VCaP (cell line): ENCODE results near the gene NUDT3.

Experiments
- H3K27ac ChIP-seq: fragments of 450-650 bp; 2 replicates; pipeline ENCODE4 v1.5.1; 2017
- TF ChIP-seq, protein P1 (sequence below): fragments of 450-650 bp; conservative IDR thresholded peaks from 2 replicates; pipeline ENCODE4 v1.5.1; 2017; ENCODE audit warnings: mild to moderate bottlenecking, moderate library complexity

Gene NUDT3

GRCh38 chr6:34300332-34300751 lies 92.1 kb downstream of the NUDT3 start:
- TF ChIP-seq, protein P1, sequence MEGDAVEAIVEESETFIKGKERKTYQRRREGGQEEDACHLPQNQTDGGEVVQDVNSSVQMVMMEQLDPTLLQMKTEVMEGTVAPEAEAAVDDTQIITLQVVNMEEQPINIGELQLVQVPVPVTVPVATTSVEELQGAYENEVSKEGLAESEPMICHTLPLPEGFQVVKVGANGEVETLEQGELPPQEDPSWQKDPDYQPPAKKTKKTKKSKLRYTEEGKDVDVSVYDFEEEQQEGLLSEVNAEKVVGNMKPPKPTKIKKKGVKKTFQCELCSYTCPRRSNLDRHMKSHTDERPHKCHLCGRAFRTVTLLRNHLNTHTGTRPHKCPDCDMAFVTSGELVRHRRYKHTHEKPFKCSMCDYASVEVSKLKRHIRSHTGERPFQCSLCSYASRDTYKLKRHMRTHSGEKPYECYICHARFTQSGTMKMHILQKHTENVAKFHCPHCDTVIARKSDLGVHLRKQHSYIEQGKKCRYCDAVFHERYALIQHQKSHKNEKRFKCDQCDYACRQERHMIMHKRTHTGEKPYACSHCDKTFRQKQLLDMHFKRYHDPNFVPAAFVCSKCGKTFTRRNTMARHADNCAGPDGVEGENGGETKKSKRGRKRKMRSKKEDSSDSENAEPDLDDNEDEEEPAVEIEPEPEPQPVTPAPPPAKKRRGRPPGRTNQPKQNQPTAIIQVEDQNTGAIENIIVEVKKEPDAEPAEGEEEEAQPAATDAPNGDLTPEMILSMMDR, result no peak
- no peak overlapping the region for H3K27ac ChIP-seq

- TF ChIP-seq, protein P1, result no peak
- H3K27ac ChIP-seq, result no peak overlapping the region
These were observed 93.5 kb downstream of the NUDT3 start for GRCh38 chr6:34298941-34299340.

DNA sequence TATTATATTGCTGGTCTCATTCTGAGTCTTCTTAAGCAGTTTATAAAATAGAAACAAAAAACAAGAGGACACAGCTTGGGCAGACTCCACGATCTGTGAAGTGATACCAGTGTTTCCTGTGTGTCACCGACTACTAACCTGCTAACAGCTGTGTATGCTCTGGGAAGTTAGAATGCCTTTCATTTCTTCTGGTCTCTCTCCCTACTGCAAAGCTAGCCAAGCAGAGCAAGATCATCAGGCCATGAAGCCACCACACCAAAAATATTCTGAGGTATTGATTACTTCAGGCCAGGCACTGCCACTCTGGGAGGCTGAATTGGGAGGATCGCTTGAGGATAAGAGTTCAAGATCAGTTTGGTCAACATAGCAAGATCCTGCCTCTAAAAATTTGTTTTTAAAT lies 96.7 kb downstream of the NUDT3 start:
- no peak overlapping the region for H3K27ac ChIP-seq
- TF ChIP-seq, protein P1, result no peak

DNA sequence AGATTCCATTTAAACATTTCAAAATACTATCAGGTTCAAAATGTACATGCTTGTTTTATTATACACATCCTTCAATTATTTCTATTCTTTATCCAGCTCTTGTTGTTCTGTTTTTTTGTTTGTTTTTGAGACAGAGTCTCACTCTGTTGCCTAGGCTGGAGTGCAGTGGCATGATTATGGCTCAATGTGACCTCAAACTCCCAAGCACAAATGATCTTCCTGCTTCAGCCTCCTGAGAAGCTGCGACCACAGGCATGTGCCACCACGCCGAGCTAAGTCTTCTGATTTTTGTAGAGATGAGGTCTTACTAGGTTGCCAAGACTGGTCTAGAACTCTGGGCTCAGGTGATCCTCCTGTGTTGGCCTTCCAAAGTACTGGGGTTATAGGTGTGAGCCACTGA lies 99.5 kb downstream of the NUDT3 start:
- no peak overlapping the region for H3K27ac ChIP-seq
- TF ChIP-seq, protein P1, result no peak

GRCh38 chr6:34289137-34289536 lies 103.3 kb downstream of the NUDT3 start:
- TF ChIP-seq, protein P1, result no peak
- H3K27ac ChIP-seq, result no peak overlapping the region

DNA sequence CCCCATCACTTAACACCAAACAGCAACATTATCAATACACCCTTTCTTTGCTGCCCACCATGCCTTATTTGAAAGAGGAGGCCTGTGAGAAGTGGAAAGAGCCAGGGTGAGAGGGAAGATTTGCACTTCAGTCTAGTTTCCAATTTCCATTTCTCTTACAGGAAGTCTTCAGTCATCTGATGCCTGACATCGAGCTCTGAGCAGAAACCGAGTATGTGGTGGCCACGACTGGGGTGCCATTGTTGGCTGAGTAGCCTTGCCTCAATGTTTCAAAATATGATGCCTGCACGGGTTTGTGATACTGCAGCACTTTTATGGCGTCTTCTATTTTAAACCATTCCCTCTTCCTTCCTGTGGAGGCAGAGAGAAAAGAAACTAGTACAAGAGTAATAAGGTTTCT lies 103.9 kb downstream of the NUDT3 start:
- TF ChIP-seq, protein P1, result no peak
- H3K27ac ChIP-seq, result no peak overlapping the region

GRCh38 chr6:34285448-34286164 lies 106.9 kb downstream of the NUDT3 start:
- H3K27ac ChIP-seq, result no peak overlapping the region

More at GRCh38 chr6:34285448-34286164, 106.9 kb downstream of the NUDT3 start:
- TF ChIP-seq, protein P1, result no peak
